ENCODE results near the gene KLK13.

KLK13 gene
- 0 reads per million in 4 donors for total RNA-seq

GRCh38 chr19:51064534-51065220, at the start of gene KLK13:
Gene KLK13, minus strand, starts transcription at chr19:51065092. Its CDS starts 25 bp downstream, at chr19:51065067.
- DNase-seq, result no peak

- peak in 1 of 5 donors; percentile 82 for DNase-seq
Measured at GRCh38 chr19:51114087-51114729, 49.3 kb upstream of the KLK13 start.

GRCh38 chr19:51111606-51112005, 46.7 kb upstream of the KLK13 start:
- no peak for DNase-seq

GRCh38 chr19:51110666-51110971, 45.7 kb upstream of the KLK13 start:
- no peak for DNase-seq

GRCh38 chr19:51108805-51109146, 43.9 kb upstream of the KLK13 start:
- no peak for DNase-seq

GRCh38 chr19:51108066-51108804, 43.3 kb upstream of the KLK13 start, which contains the start of gene CTU1:
Gene CTU1, minus strand, starts transcription at chr19:51108409. Its CDS starts 3,840 bp downstream, at chr19:51104569.
- DNase-seq, result peak; percentile 95 to 99 (median 97)

GRCh38 chr19:51107406-51108065, 42.6 kb upstream of the KLK13 start:
- DNase-seq, result no peak

- DNase-seq, result no peak
Measured at GRCh38 chr19:51103926-51104341, 39.0 kb upstream of the KLK13 start.

GRCh38 chr19:51102991-51103390, 38.1 kb upstream of the KLK13 start:
- no peak for DNase-seq

- no peak for DNase-seq
Measured at GRCh38 chr19:51101171-51101865, 36.4 kb upstream of the KLK13 start.

GRCh38 chr19:51100601-51101000, 35.7 kb upstream of the KLK13 start:
- DNase-seq, result no peak

GRCh38 chr19:51099047-51099382, 34.1 kb upstream of the KLK13 start:
- no peak for DNase-seq

GRCh38 chr19:51098365-51099046, 33.6 kb upstream of the KLK13 start:
- DNase-seq, result peak in 2 of 5 donors; percentile 29 to 35

GRCh38 chr19:51097796-51098195, 32.9 kb upstream of the KLK13 start:
- no peak for DNase-seq

GRCh38 chr19:51097166-51097738, 32.4 kb upstream of the KLK13 start:
- peak; percentile 41 to 69 (median 60) for DNase-seq

- no peak for DNase-seq
Measured at GRCh38 chr19:51096473-51097165, 31.7 kb upstream of the KLK13 start.

- DNase-seq, result peak in 2 of 5 donors; percentile 14 to 18
Measured at GRCh38 chr19:51094696-51095279, 29.9 kb upstream of the KLK13 start.

- DNase-seq, result no peak
Measured at GRCh38 chr19:51093510-51094345, 28.8 kb upstream of the KLK13 start.

GRCh38 chr19:51093101-51093500, 28.2 kb upstream of the KLK13 start:
- DNase-seq, result no peak
